MM.1S (cell line): Measurements from ENCODE around the gene MBL2.

Experiments
- DNase-seq: peaks from one replicate; pipeline ENCODE4 v3.0.0-alpha.2; 2015
- H2AFZ ChIP-seq: fragments of 300-600 bp; sonication (generic); 2 replicates; pipeline ENCODE4 v1.6.0; 2016; ENCODE audit warnings: antibody characterized with exemption, low read length
- H3F3A ChIP-seq: fragments of 300-600 bp; sonication (generic); 2 replicates; pipeline ENCODE4 v1.6.1; 2016; ENCODE audit warnings: mild to moderate bottlenecking, antibody characterized with exemption, low read length, moderate library complexity, mixed read lengths; ENCODE audit not compliant: insufficient read depth
- H3K27ac ChIP-seq: fragments of 300-600 bp; sonication (generic); 2 replicates; pipeline ENCODE4 v1.5.1; 2016; ENCODE audit warnings: mild to moderate bottlenecking, low read length
- H3K27me3 ChIP-seq: fragments of 300-600 bp; sonication (generic); replicated peaks from 2 replicates; pipeline ENCODE4 v1.6.0; 2016; ENCODE audit warnings: low read length; ENCODE audit not compliant: insufficient read depth
- H3K36me3 ChIP-seq: fragments of 300-600 bp; sonication (generic); replicated peaks from 2 replicates; pipeline ENCODE4 v1.6.1; 2016; ENCODE audit warnings: mild to moderate bottlenecking, low read length, mixed read lengths; ENCODE audit not compliant: insufficient read depth
- H3K4me1 ChIP-seq: fragments of 300-600 bp; sonication (generic); 2 replicates; pipeline ENCODE4 v1.6.1; 2016; ENCODE audit warnings: low read length, mixed read lengths
- H3K4me2 ChIP-seq: fragments of 300-600 bp; sonication (generic); 2 replicates; pipeline ENCODE4 v1.6.0; 2016; ENCODE audit warnings: low read depth, low read length
- H3K4me3 ChIP-seq: fragments of 300-600 bp; sonication (generic); 2 replicates; pipeline ENCODE4 v1.5.1; 2016; ENCODE audit warnings: low read length, mixed read lengths
- H3K79me2 ChIP-seq: fragments of 300-600 bp; sonication (generic); 2 replicates; pipeline ENCODE4 v1.6.1; 2016; ENCODE audit warnings: mixed run types, low read length, mixed read lengths
- H3K9ac ChIP-seq: fragments of 300-600 bp; sonication (generic); 2 replicates; pipeline ENCODE4 v1.6.1; 2016; ENCODE audit warnings: low read length, mixed read lengths
- H3K9me2 ChIP-seq: fragments of 300-600 bp; sonication (generic); replicated peaks from 2 replicates; pipeline ENCODE4 v1.6.1; 2016; ENCODE audit warnings: mild to moderate bottlenecking, low read length, mixed read lengths; ENCODE audit not compliant: insufficient read depth
- H3K9me3 ChIP-seq: fragments of 300-600 bp; sonication (generic); replicated peaks from 2 replicates; pipeline ENCODE4 v1.6.1; 2016; ENCODE audit warnings: mild to moderate bottlenecking, low read length, mixed read lengths; ENCODE audit not compliant: insufficient read depth
- H4K20me1 ChIP-seq: fragments of 300-600 bp; sonication (generic); 2 replicates; pipeline ENCODE4 v1.6.1; 2016; ENCODE audit warnings: mild to moderate bottlenecking, low read length, moderate library complexity, mixed read lengths; ENCODE audit not compliant: insufficient read depth
- EZH2 ChIP-seq: fragments of 300-600 bp; sonication (generic); optimal IDR thresholded peaks from 2 replicates; pipeline ENCODE3; 2017; ENCODE audit warnings: low read depth, mild to moderate bottlenecking, antibody characterized with exemption, low read length, mixed read lengths
- EZH2phosphoT487 ChIP-seq: fragments of 300-600 bp; sonication (generic); IDR thresholded peaks from 2 replicates; pipeline ENCODE4 v1.6.1; 2018; ENCODE audit warnings: antibody characterized with exemption, low read length
- TF ChIP-seq, protein P1 (sequence below): fragments of 300-600 bp; sonication (generic); IDR thresholded peaks from 2 replicates; pipeline ENCODE4 v1.5.1; 2016; ENCODE audit warnings: antibody characterized with exemption, low read length, mixed read lengths

Gene MBL2

DNA sequence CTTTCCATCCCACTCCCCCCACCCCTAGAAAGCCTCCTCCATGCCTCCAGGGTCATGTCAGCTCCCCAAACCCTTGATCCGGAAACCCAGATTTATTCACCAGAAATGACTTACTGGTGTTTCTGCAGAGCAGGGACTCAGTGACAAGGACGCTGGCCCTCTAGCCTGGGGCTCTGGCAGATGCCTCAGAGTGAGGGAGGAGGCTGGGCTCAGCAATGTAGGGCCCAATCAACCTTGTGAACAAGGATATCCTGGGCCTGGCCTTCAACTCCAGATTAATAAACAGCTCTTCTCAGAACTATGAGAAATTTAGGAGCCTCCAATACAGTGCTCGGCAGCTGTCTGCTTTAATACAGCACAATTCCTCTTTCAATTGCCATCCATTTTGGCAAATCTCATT is at the start of gene MBL2:
MBL2 (minus strand) TSS at position 162 of the 400 bp plus-strand sequence. CDS start 1,149 bp downstream, outside the sequence.
- Histone ChIP-seq H3K9ac (no peak within 1 kb of the TSS), H3K4me2 (no peak within 1 kb of the TSS)

DNA sequence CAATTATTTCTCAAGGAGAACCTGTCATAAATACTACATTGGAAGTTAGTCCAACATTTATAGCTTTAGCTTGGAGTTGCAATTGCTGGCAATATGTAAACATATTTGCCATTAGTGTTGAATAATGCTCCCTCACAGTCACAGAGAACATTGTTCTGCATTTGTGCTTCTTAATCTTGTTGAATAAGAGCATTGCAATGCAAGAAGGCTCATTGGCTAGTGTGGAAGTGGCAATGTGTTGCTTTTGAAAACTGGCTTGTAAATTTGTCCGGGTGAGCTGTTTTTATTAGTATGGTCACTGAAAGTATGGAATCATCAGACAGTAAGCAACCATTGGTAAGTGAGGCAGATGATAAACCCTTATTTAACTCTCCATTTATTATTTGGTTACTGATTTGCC is 47.7 kb upstream of the MBL2 start:
- Histone ChIP-seq H2AFZ (no peak overlapping the region), H3K79me2 (no peaks in the 10 kb centered on the region), H3K4me3 (no peak overlapping the region), H3F3A (no peaks in the 10 kb centered on the region), H3K36me3 (no peaks in the 10 kb centered on the region), H4K20me1 (no peaks in the 10 kb centered on the region), H3K9me3 (no peaks in the 10 kb centered on the region), H3K9me2 (no peaks in the 10 kb centered on the region), H3K4me2 (no peak overlapping the region), H3K4me1 (peaks cover 18% of the 10 kb centered on the region; the same call in 1 of the 2 replicates), H3K9ac (no peak overlapping the region), H3K27ac (no peak overlapping the region), H3K27me3 (no peaks in the 10 kb centered on the region)
- DNase-seq: no peak
- no peak for TF ChIP-seq EZH2phosphoT487
- TF ChIP-seq, protein P1, sequence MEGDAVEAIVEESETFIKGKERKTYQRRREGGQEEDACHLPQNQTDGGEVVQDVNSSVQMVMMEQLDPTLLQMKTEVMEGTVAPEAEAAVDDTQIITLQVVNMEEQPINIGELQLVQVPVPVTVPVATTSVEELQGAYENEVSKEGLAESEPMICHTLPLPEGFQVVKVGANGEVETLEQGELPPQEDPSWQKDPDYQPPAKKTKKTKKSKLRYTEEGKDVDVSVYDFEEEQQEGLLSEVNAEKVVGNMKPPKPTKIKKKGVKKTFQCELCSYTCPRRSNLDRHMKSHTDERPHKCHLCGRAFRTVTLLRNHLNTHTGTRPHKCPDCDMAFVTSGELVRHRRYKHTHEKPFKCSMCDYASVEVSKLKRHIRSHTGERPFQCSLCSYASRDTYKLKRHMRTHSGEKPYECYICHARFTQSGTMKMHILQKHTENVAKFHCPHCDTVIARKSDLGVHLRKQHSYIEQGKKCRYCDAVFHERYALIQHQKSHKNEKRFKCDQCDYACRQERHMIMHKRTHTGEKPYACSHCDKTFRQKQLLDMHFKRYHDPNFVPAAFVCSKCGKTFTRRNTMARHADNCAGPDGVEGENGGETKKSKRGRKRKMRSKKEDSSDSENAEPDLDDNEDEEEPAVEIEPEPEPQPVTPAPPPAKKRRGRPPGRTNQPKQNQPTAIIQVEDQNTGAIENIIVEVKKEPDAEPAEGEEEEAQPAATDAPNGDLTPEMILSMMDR: no peak
- no peak for TF ChIP-seq EZH2

More for the DNA sequence above, at the start of gene MBL2:
- H3K4me1 ChIP-seq: peaks cover 5% of the 10 kb centered on the region; the same call in 1 of the 2 replicates
- H3K4me3 ChIP-seq: no peak within 1 kb of the TSS
- no peaks in the 10 kb centered on the region for H3K79me2 ChIP-seq
- no peak within 1 kb of the TSS for H3K27ac ChIP-seq
- TF ChIP-seq, protein P1: no peak
- no peak for TF ChIP-seq EZH2
- TF ChIP-seq EZH2phosphoT487: no peak
- DNase-seq: no peak
- no peaks in the 10 kb centered on the region for H3K9me2 ChIP-seq
- H3F3A ChIP-seq: no peaks in the 10 kb centered on the region
- H3K27me3 ChIP-seq: no peaks in the 10 kb centered on the region
- no peaks in the 10 kb centered on the region for H3K36me3 ChIP-seq
- no peaks in the 10 kb centered on the region for H4K20me1 ChIP-seq
- H2AFZ ChIP-seq: no peak within 1 kb of the TSS
- H3K9me3 ChIP-seq: no peaks in the 10 kb centered on the region

DNA sequence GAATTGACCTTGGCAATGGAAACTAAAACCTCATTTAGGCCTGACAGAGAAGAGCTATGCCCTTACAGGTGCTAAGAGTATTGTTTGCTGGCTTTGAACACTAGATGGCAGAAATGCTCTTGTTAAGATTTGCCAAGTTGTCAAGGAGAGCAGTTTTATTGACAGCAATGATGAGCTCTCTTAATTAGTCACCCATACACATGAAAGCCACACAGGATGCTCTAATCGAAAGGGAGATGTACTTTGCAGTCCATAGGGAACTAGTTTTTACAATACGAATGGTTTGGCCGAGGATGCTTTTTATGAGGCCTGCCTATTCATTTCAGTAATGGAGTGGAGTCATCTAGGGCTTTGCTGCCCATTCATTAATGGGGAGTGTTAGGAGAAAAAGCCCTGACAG is 45.4 kb upstream of the MBL2 start:
- DNase-seq: peak; percentile 87
- H3K27me3 ChIP-seq: no peaks in the 10 kb centered on the region
- H3K9me3 ChIP-seq: no peaks in the 10 kb centered on the region

More for the DNA sequence above, 45.4 kb upstream of the MBL2 start:
- H4K20me1 ChIP-seq: no peaks in the 10 kb centered on the region
- no peak overlapping the region for H3K4me3 ChIP-seq
- TF ChIP-seq, protein P1: peak; percentile 78
- TF ChIP-seq EZH2 (no peak), EZH2phosphoT487 (no peak)
- H3K9me2 ChIP-seq: no peaks in the 10 kb centered on the region
- peaks cover 39% of the 10 kb centered on the region for H3K4me1 ChIP-seq
- H3K27ac ChIP-seq: no peak overlapping the region
- H3K4me2 ChIP-seq: no peak overlapping the region
- H3K9ac ChIP-seq: no peak overlapping the region
- peaks cover 6% of the 10 kb centered on the region; the same call in 1 of the 2 replicates for H3F3A ChIP-seq
- no peaks in the 10 kb centered on the region for H3K79me2 ChIP-seq
- no peaks in the 10 kb centered on the region for H3K36me3 ChIP-seq
- 0 out of 2 replicates have a peak overlapping the region, but pooled peaks have one; percentile 13 for H2AFZ ChIP-seq
